Sigmoid colon (tissue), 4 donors: ENCODE measurements around the gene GCGR.

Experiments used
- EP300 ChIP-seq, 4 donors: sonication (generic); formaldehyde crosslinking; IDR thresholded peaks; one replicate each; pipeline ENCODE4 v1.6.1; 2017; ENCODE audit warnings: antibody characterized with exemption in 4 of 4
- POLR2A ChIP-seq, 2 donors: fragments of 450-650 bp; IDR thresholded peaks; one replicate each; pipeline ENCODE4 v1.6.1; 2016; ENCODE audit warnings: antibody characterized with exemption in 2 of 2, mild to moderate bottlenecking in 2 of 2, moderate library complexity in 2 of 2
- TF ChIP-seq, protein P1 (sequence below), 4 experiments: fragments of 450-650 bp in 3 of 4; fragments of 200-600 bp in 1 of 4; IDR thresholded peaks; one replicate each; pipeline ENCODE4 v1.5.1; 2016 to 2019; ENCODE audit warnings: antibody characterized with exemption in 4 of 4, mild to moderate bottlenecking in 3 of 4, moderate library complexity in 2 of 4

- TF ChIP-seq, protein P1, sequence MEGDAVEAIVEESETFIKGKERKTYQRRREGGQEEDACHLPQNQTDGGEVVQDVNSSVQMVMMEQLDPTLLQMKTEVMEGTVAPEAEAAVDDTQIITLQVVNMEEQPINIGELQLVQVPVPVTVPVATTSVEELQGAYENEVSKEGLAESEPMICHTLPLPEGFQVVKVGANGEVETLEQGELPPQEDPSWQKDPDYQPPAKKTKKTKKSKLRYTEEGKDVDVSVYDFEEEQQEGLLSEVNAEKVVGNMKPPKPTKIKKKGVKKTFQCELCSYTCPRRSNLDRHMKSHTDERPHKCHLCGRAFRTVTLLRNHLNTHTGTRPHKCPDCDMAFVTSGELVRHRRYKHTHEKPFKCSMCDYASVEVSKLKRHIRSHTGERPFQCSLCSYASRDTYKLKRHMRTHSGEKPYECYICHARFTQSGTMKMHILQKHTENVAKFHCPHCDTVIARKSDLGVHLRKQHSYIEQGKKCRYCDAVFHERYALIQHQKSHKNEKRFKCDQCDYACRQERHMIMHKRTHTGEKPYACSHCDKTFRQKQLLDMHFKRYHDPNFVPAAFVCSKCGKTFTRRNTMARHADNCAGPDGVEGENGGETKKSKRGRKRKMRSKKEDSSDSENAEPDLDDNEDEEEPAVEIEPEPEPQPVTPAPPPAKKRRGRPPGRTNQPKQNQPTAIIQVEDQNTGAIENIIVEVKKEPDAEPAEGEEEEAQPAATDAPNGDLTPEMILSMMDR (IDR thresholded peaks at IDR 0.05): no peak
- TF ChIP-seq EP300 (IDR thresholded peaks at IDR 0.05) (no peak), POLR2A (IDR thresholded peaks at IDR 0.05) (peak; percentile 87 to 92)
These were observed 29.4 kb downstream of the GCGR start, which contains the start of gene MCRIP1 for GRCh38 chr17:81833160-81833920.
